Right lobe of liver (tissue), 4 donors: ENCODE results near the gene CDK12.

Source experiments
- POLR2A ChIP-seq: fragments of 450-650 bp; IDR thresholded peaks from one replicate; pipeline ENCODE4 v1.6.1; 2017; ENCODE audit warnings: antibody characterized with exemption, mild to moderate bottlenecking
- TF ChIP-seq, protein P1 (sequence below), 4 donors: fragments of 200-600 bp in 3 of 4; fragments of 450-650 bp in 1 of 4; IDR thresholded peaks; one replicate each; pipeline versions ENCODE4 v1.5.1 to v1.8.0; 2016 to 2022; ENCODE audit warnings: antibody characterized with exemption in 4 of 4, mild to moderate bottlenecking in 2 of 4
- donor health status: DM: no; HTN: no; CAD: no.
- donor health status: DM: no; HTN: no; CAD: no.
- donor health status: DM: no; HTN: yes; CAD: no.

DNA sequence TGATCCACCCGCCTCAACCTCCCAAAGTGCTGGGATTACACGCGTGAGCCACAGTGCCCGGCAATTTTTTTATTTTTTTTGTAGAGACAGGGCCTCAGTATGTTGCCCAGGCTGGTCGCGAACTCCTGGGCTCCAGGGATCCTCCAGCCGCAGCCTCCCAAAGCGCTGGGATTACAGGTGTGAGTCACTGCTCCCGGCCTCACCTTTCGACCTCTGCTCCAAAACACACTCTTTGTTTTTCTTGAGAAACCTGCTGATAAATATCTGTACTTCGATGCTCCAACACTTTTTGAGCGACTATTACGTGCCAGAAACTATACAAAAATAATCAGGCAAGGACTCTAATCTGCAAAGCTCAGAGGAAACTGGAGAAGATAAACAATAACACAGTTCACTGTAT, 11.2 kb upstream of the CDK12 start:
- TF ChIP-seq, protein P1, sequence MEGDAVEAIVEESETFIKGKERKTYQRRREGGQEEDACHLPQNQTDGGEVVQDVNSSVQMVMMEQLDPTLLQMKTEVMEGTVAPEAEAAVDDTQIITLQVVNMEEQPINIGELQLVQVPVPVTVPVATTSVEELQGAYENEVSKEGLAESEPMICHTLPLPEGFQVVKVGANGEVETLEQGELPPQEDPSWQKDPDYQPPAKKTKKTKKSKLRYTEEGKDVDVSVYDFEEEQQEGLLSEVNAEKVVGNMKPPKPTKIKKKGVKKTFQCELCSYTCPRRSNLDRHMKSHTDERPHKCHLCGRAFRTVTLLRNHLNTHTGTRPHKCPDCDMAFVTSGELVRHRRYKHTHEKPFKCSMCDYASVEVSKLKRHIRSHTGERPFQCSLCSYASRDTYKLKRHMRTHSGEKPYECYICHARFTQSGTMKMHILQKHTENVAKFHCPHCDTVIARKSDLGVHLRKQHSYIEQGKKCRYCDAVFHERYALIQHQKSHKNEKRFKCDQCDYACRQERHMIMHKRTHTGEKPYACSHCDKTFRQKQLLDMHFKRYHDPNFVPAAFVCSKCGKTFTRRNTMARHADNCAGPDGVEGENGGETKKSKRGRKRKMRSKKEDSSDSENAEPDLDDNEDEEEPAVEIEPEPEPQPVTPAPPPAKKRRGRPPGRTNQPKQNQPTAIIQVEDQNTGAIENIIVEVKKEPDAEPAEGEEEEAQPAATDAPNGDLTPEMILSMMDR (IDR thresholded peaks at IDR 0.05) = no peak
- TF ChIP-seq POLR2A = no peak
